ENCODE results near the gene XXYLT1.
A peak's percentile ranks its signal among the peaks of the same experiment; 100 is the strongest.
"Not testable (repeated sequence)": the region's sequence is repeated elsewhere in the genome, so short reads cannot be mapped to it uniquely, and the experiment has no call there.

The XXYLT1 gene

GRCh38 chr3:195207056-195207455 lies 63.9 kb downstream of the XXYLT1 start:
- no peak for DNase-seq

- DNase-seq, result peak; percentile 48
These were observed 66.4 kb downstream of the XXYLT1 start for GRCh38 chr3:195204360-195205163.

GRCh38 chr3:195203606-195204005 lies 67.4 kb downstream of the XXYLT1 start:
- DNase-seq, result no peak

- no peak for DNase-seq
These were observed 69.7 kb downstream of the XXYLT1 start for GRCh38 chr3:195201295-195201694.

- no peak for DNase-seq
These were observed 70.7 kb downstream of the XXYLT1 start for GRCh38 chr3:195200010-195200822.

- DNase-seq, result no peak
These were observed 72.3 kb downstream of the XXYLT1 start for GRCh38 chr3:195198426-195199346.

GRCh38 chr3:195197765-195198425 lies 73.1 kb downstream of the XXYLT1 start:
- DNase-seq, result no peak

GRCh38 chr3:195196266-195196665 lies 74.7 kb downstream of the XXYLT1 start:
- no peak for DNase-seq

GRCh38 chr3:195195321-195196209 lies 75.4 kb downstream of the XXYLT1 start:
- no peak for DNase-seq

GRCh38 chr3:195194559-195195206 lies 76.3 kb downstream of the XXYLT1 start:
- DNase-seq, result no peak

GRCh38 chr3:195191580-195191979 lies 79.4 kb downstream of the XXYLT1 start:
- DNase-seq, result no peak

- no peak for DNase-seq
These were observed 81.1 kb downstream of the XXYLT1 start for GRCh38 chr3:195189821-195190220.

GRCh38 chr3:195188426-195188927 lies 82.5 kb downstream of the XXYLT1 start:
- DNase-seq, result no peak

- DNase-seq, result no peak
These were observed 83.1 kb downstream of the XXYLT1 start for GRCh38 chr3:195187609-195188425.

GRCh38 chr3:195186710-195187047 lies 84.3 kb downstream of the XXYLT1 start:
- DNase-seq, result not testable (repeated sequence)

- DNase-seq, result no peak
These were observed 84.8 kb downstream of the XXYLT1 start for GRCh38 chr3:195186041-195186709.

- no peak for DNase-seq
These were observed 85.4 kb downstream of the XXYLT1 start for GRCh38 chr3:195185583-195185982.

GRCh38 chr3:195184716-195185421 lies 86.1 kb downstream of the XXYLT1 start:
- DNase-seq, result no peak
